Measurements from ENCODE around the gene GLIS1.

Gene GLIS1

GRCh38 chr1:53514436-53514835 is 224.5 kb downstream of the GLIS1 start:
- H4K20me1 ChIP-seq (ENCODE audit: insufficient read depth, low read length) = no peaks in the 10 kb centered on the region
- H3K79me2 ChIP-seq (ENCODE audit: insufficient read depth, low read length) = no peaks in the 10 kb centered on the region
- no peak overlapping the region for H3K4me2 ChIP-seq (ENCODE audit: insufficient read depth, low read length)
- H3K36me3 ChIP-seq (ENCODE audit: insufficient read depth, low read length) = no peaks in the 10 kb centered on the region
- no peaks in the 10 kb centered on the region for H3K4me1 ChIP-seq (ENCODE audit: insufficient read depth, low read length)
- TF ChIP-seq EZH2 (IDR thresholded peaks at IDR 0.05; ENCODE audit: borderline replicate concordance, low read depth, low read length, severe bottlenecking) (no peak), CTCF (IDR thresholded peaks at IDR 0.05; ENCODE audit: borderline replicate concordance, extremely low read depth, low read length, poor library complexity, severe bottlenecking) (no peak)
- no peak overlapping the region for H3K4me3 ChIP-seq (ENCODE audit: low read depth in 1 of 2, low read length in 2 of 2)
- no peaks in the 10 kb centered on the region for H3K9me3 ChIP-seq (ENCODE audit: insufficient read depth, low read length, severe bottlenecking)
- H3K9ac ChIP-seq (ENCODE audit: low read depth, low read length) = no peak overlapping the region
- ATAC-seq (ENCODE audit: insufficient read depth, low read depth) (no peak), DNase-seq (no peak)
- no peak overlapping the region for H2AFZ ChIP-seq (ENCODE audit: low read depth, low read length)
- H3K27me3 ChIP-seq (ENCODE audit: insufficient read depth, low read length, poor library complexity) = peaks cover 3% of the 10 kb centered on the region
- no peak overlapping the region for H3K27ac ChIP-seq (ENCODE audit: low read length)

GRCh38 chr1:53513846-53514245 is 225.1 kb downstream of the GLIS1 start:
- Histone ChIP-seq H3K4me2 (ENCODE audit: insufficient read depth, low read length) (no peak overlapping the region), H2AFZ (ENCODE audit: low read depth, low read length) (no peak overlapping the region), H3K4me1 (ENCODE audit: insufficient read depth, low read length) (no peaks in the 10 kb centered on the region), H3K27ac (ENCODE audit: low read length) (no peak overlapping the region), H3K36me3 (ENCODE audit: insufficient read depth, low read length) (no peaks in the 10 kb centered on the region), H4K20me1 (ENCODE audit: insufficient read depth, low read length) (0 out of 2 replicates have a peak, but pooled peaks cover 2% of the 10 kb centered on the region), H3K27me3 (ENCODE audit: insufficient read depth, low read length, poor library complexity) (peaks cover under 1% of the 10 kb centered on the region), H3K79me2 (ENCODE audit: insufficient read depth, low read length) (no peaks in the 10 kb centered on the region), H3K9me3 (ENCODE audit: insufficient read depth, low read length, severe bottlenecking) (no peaks in the 10 kb centered on the region), H3K9ac (ENCODE audit: low read depth, low read length) (no peak overlapping the region), H3K4me3 (ENCODE audit: low read depth in 1 of 2, low read length in 2 of 2) (no peak overlapping the region)
- TF ChIP-seq EZH2 (IDR thresholded peaks at IDR 0.05; ENCODE audit: borderline replicate concordance, low read depth, low read length, severe bottlenecking) (no peak), CTCF (IDR thresholded peaks at IDR 0.05; ENCODE audit: borderline replicate concordance, extremely low read depth, low read length, poor library complexity, severe bottlenecking) (no peak)
- no peak for ATAC-seq (ENCODE audit: insufficient read depth, low read depth)
- DNase-seq = no peak

- TF ChIP-seq CTCF (IDR thresholded peaks at IDR 0.05; ENCODE audit: borderline replicate concordance, extremely low read depth, low read length, poor library complexity, severe bottlenecking) (no peak), EZH2 (IDR thresholded peaks at IDR 0.05; ENCODE audit: borderline replicate concordance, low read depth, low read length, severe bottlenecking) (no peak)
- no peak overlapping the region for H3K27ac ChIP-seq (ENCODE audit: low read length)
- no peak overlapping the region for H3K4me2 ChIP-seq (ENCODE audit: insufficient read depth, low read length)
- DNase-seq (no peak), ATAC-seq (ENCODE audit: insufficient read depth, low read depth) (no peak)
- no peaks in the 10 kb centered on the region for H3K4me1 ChIP-seq (ENCODE audit: insufficient read depth, low read length)
- no peak overlapping the region for H2AFZ ChIP-seq (ENCODE audit: low read depth, low read length)
- no peaks in the 10 kb centered on the region for H3K79me2 ChIP-seq (ENCODE audit: insufficient read depth, low read length)
- no peak overlapping the region for H3K4me3 ChIP-seq (ENCODE audit: low read depth in 1 of 2, low read length in 2 of 2)
- H3K9ac ChIP-seq (ENCODE audit: low read depth, low read length) = no peak overlapping the region
- H4K20me1 ChIP-seq (ENCODE audit: insufficient read depth, low read length) = 0 out of 2 replicates have a peak, but pooled peaks cover 2% of the 10 kb centered on the region
- no peaks in the 10 kb centered on the region for H3K27me3 ChIP-seq (ENCODE audit: insufficient read depth, low read length, poor library complexity)
- no peaks in the 10 kb centered on the region for H3K9me3 ChIP-seq (ENCODE audit: insufficient read depth, low read length, severe bottlenecking)
- H3K36me3 ChIP-seq (ENCODE audit: insufficient read depth, low read length) = no peaks in the 10 kb centered on the region
Measured at GRCh38 chr1:53512807-53513755, 225.9 kb downstream of the GLIS1 start.

All from DND-41 (cell line).